22Rv1 (cell line): ENCODE data around the gene FEM1C.
"Not testable (repeated sequence)": the region's sequence is repeated elsewhere in the genome, so short reads cannot be mapped to it uniquely, and the experiment has no call there.

Experiments used
- H3K27ac ChIP-seq: fragments of 450-650 bp; 2 replicates; pipeline ENCODE4 v1.5.1; 2017
- CTCF ChIP-seq: fragments of 450-650 bp; IDR thresholded peaks from 2 replicates; pipeline ENCODE4 v1.5.1; 2017; ENCODE audit warnings: mild to moderate bottlenecking
- ZFX ChIP-seq: fragments of 450-650 bp; IDR thresholded peaks from 2 replicates; pipeline ENCODE4 v1.6.1; 2017; ENCODE audit warnings: antibody characterized with exemption, borderline replicate concordance

The FEM1C gene

GRCh38 chr5:115480271-115480670, 64.3 kb downstream of the FEM1C start:
- H3K27ac ChIP-seq = no peak overlapping the region
- TF ChIP-seq ZFX (no peak), CTCF (no peak)

GRCh38 chr5:115479166-115479873, 65.3 kb downstream of the FEM1C start:
- H3K27ac ChIP-seq = not testable (repeated sequence)

- no peak overlapping the region for H3K27ac ChIP-seq
- no peak for TF ChIP-seq CTCF
- no peak for TF ChIP-seq ZFX
Observed at GRCh38 chr5:115478281-115478680, 66.3 kb downstream of the FEM1C start.

GRCh38 chr5:115477581-115477980, 67.0 kb downstream of the FEM1C start:
- TF ChIP-seq CTCF (no peak), ZFX (no peak)
- H3K27ac ChIP-seq = no peak overlapping the region

- no peak for TF ChIP-seq CTCF
- no peak for TF ChIP-seq ZFX
Observed at GRCh38 chr5:115475788-115476187, 68.8 kb downstream of the FEM1C start.

GRCh38 chr5:115472271-115473025, 72.1 kb downstream of the FEM1C start:
- no peak for TF ChIP-seq CTCF
- TF ChIP-seq ZFX = no peak
- H3K27ac ChIP-seq = no peak overlapping the region

More at GRCh38 chr5:115475788-115476187, 68.8 kb downstream of the FEM1C start:
- H3K27ac ChIP-seq = no peak overlapping the region

GRCh38 chr5:115471345-115472063, 73.1 kb downstream of the FEM1C start:
- no peak overlapping the region for H3K27ac ChIP-seq
- TF ChIP-seq CTCF = no peak
- TF ChIP-seq ZFX = no peak
